ENCODE data around the gene AMT.
A peak's percentile ranks its signal among the peaks of the same experiment; 100 is the strongest.

AMT gene

GRCh38 chr3:49378249-49378895 is 43.9 kb downstream of the AMT start:
- peak; percentile 89 for DNase-seq (ENCODE audit: low read depth)
- H3K4me3 ChIP-seq (ENCODE audit: control insufficient read depth, low read depth, low read length): no peak overlapping the region
- TF ChIP-seq CTCF (conservative IDR thresholded peaks at IDR 0.05; ENCODE audit: control insufficient read depth, insufficient read depth, low read depth, low read length): no peak

- peak; percentile 72 for DNase-seq (ENCODE audit: low read depth)
- TF ChIP-seq CTCF (conservative IDR thresholded peaks at IDR 0.05; ENCODE audit: control insufficient read depth, insufficient read depth, low read depth, low read length): no peak
- H3K4me3 ChIP-seq (ENCODE audit: control insufficient read depth, low read depth, low read length): no peak overlapping the region
Measured at GRCh38 chr3:49377483-49377882, 44.8 kb downstream of the AMT start.

GRCh38 chr3:49371946-49372345 is 50.3 kb downstream of the AMT start:
- no peak for TF ChIP-seq CTCF (conservative IDR thresholded peaks at IDR 0.05; ENCODE audit: control insufficient read depth, insufficient read depth, low read depth, low read length)
- DNase-seq (ENCODE audit: low read depth): no peak

GRCh38 chr3:49370585-49371290 is 51.5 kb downstream of the AMT start:
- no peak for TF ChIP-seq CTCF (conservative IDR thresholded peaks at IDR 0.05; ENCODE audit: control insufficient read depth, insufficient read depth, low read depth, low read length)
- no peak overlapping the region for H3K4me3 ChIP-seq (ENCODE audit: control insufficient read depth, low read depth, low read length)
- DNase-seq (ENCODE audit: low read depth): no peak

More at GRCh38 chr3:49371946-49372345, 50.3 kb downstream of the AMT start:
- no peak overlapping the region for H3K4me3 ChIP-seq (ENCODE audit: control insufficient read depth, low read depth, low read length)

Measured in fibroblast of mammary gland (primary cell).